BJ (cell line): ENCODE data around the gene TRAF7. TPM values are rescaled to one million over a fixed set of nuclear protein-coding genes. Genes with fewer than 3 reads are reported as not detected.

ENCODE experiments used
- CTCF ChIA-PET: fragments of 350-600 bp; formaldehyde crosslinking; extraction: SDS; loops from one replicate; lab custom pipeline; 2021; ENCODE audit warnings: antibody characterized with exemption, inconsistent platforms; lab: Yijun Ruan, JAX
- POLR2A ChIA-PET: fragments of 300-600 bp; sonication (Branson Sonifier 250); formaldehyde crosslinking; extraction: SDS; loops from one replicate; lab custom pipeline; 2021; ENCODE audit warnings: antibody characterized with exemption; lab: Charles Lee
- DNase-seq: peaks from one replicate; pipeline ENCODE4 v3.0.0-alpha.2; 2011; ENCODE audit warnings: low read depth
- H3K27me3 ChIP-seq: 2 replicates; pipeline ENCODE4 v1.6.0; 2011; ENCODE audit warnings: low read length; ENCODE audit not compliant: control insufficient read depth, insufficient read depth
- H3K36me3 ChIP-seq: 2 replicates; pipeline ENCODE4 v1.5.1; 2011; ENCODE audit warnings: low read length; ENCODE audit not compliant: control insufficient read depth, insufficient read depth
- H3K4me3 ChIP-seq: 2 replicates; pipeline ENCODE4 v1.5.1; 2011; ENCODE audit warnings: low read depth, mild to moderate bottlenecking, control low read depth, low read length
- CTCF ChIP-seq: IDR thresholded peaks from 2 replicates; pipeline ENCODE4 v1.5.1; 2011; ENCODE audit warnings: low read depth, mild to moderate bottlenecking, control low read depth, inconsistent platforms, low read length, moderate library complexity; ENCODE audit not compliant: insufficient read depth
- polyA plus RNA-seq: library from polyadenylated mRNA; depleted of rRNA; stranded (reverse); fragments of >200 nt; gene quantifications from 2 replicates; pipeline ENCODE4 v1.2.3, GENCODE V29; 2011

The TRAF7 gene
- polyA plus RNA-seq, 1 experiment: 68.1 TPM

- TF ChIP-seq CTCF: no peak
- CTCF ChIA-PET: interaction anchor here (0.5 to 1.5 kb wide), 5 partner anchors 14 to 139 kb away, joined by 3 to 4 read pairs (median 3); partner anchors contain the start of gene ECI1
- Histone ChIP-seq H3K4me3 (no peak overlapping the region), H3K27me3 (peaks cover 31% of the 10 kb centered on the region), H3K36me3 (no peaks in the 10 kb centered on the region)
- DNase-seq: no peak
- POLR2A ChIA-PET: no interaction called here
These were observed 40.0 kb downstream of the TRAF7 start for GRCh38 chr16:2195322-2196161.

GRCh38 chr16:2196162-2196980, 40.8 kb downstream of the TRAF7 start, which contains the start of gene CASKIN1:
Gene CASKIN1 (minus strand): TSS chr16:2196605. CDS start chr16:2196432, 173 bp downstream.
- POLR2A ChIA-PET: no interaction called here
- TF ChIP-seq CTCF: no peak
- peaks cover 31% of the 10 kb centered on the region for H3K27me3 ChIP-seq
- CTCF ChIA-PET: interaction anchor here (0.5 to 1.5 kb wide), 2 partner anchors 55 to 116 kb away, joined by 3 to 4 read pairs; partner anchors contain the start of gene ECI1
- H3K36me3 ChIP-seq: no peaks in the 10 kb centered on the region
- peak within 1 kb of the TSS; percentile 29; the same call in 1 of the 2 replicates for H3K4me3 ChIP-seq
- no peak for DNase-seq

DNA sequence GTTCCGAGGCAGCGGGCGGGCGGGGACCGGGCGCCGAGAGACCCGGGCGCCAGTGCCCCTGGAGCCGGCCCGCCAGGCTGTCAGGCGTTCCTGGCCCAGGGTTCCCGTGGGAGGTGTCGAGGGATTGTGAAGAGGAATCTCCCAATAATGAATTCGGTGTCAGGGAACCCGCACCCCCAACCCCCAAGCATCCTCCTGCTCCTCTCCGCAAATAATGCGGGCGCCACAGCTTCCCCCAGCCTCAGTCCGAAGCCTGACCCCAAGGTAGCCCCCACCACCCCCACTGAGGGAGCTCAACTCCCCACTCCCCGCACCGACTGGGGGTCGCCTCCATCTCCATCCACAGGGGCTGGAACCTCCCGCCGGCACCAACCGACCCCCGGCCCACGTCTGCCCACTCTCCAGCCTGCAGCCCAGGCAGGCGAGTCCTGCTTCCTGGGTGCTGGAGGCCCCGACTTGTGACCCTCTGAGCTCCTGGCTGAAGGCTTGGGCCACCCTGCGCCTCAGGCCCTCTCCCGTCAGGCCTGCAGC, 41.5 kb downstream of the TRAF7 start:
- Histone ChIP-seq H3K4me3 (no peak overlapping the region), H3K27me3 (peaks cover 31% of the 10 kb centered on the region), H3K36me3 (no peaks in the 10 kb centered on the region)
- ChIA-PET CTCF (no interaction called here), POLR2A (no interaction called here)
- TF ChIP-seq CTCF: no peak
- DNase-seq: no peak

DNA sequence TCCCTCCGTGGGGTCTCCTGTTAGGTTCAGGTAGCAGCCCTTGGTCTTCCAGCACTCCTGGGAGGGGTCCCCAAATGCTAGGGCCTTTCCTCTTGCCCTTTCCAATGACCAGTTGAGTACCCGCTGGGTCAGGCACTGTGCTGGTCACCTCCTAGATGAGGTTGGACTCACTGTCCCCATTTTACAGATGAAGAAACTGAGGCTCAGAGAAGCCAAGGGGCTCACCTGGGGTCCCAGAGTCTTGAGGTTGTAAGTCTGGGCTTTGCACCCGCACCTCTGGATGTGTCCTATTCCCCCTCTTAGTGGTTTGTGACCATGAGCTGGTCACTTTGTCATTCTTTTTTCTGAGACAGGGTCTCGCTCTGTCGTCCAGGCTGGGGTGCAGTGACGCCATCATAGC, 42.2 kb downstream of the TRAF7 start:
- Histone ChIP-seq H3K4me3 (no peak overlapping the region), H3K27me3 (peaks cover 31% of the 10 kb centered on the region), H3K36me3 (no peaks in the 10 kb centered on the region)
- no peak for DNase-seq
- POLR2A ChIA-PET: no interaction called here
- CTCF ChIA-PET: no interaction called here
- no peak for TF ChIP-seq CTCF
